ENCODE results near the gene UGT1A8.

UGT1A8 gene

DNA sequence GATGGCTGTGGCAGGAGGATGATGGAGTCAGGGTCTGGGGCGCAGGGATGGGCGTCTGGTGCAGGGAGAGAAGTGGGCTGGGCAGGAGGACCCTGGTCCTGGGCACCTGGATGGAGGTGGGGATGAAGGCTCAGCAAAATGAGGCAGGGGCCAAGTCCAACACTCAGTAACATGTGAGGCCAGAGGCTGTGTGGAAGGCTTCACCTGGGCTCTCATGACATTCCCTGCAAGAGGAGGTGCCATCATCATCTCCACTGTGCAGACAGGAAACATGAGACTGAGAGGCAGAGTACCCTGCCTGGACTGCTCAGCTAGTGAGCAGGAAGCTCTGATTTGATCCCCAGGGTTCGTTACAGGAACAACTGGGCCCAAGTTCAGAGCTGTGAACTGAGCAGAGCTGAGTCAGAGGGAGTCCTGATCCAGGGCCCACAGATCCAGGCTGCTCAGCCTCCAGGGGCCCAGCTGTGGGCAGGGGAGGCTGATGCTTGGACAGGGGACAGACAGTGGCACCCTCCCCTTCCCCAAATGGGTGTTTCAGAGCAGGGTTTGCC, 200.0 kb downstream of the UGT1A8 start:
- DNase-seq (ENCODE audit: low spot score) (no peak), FAIRE-seq (no peak)

DNA sequence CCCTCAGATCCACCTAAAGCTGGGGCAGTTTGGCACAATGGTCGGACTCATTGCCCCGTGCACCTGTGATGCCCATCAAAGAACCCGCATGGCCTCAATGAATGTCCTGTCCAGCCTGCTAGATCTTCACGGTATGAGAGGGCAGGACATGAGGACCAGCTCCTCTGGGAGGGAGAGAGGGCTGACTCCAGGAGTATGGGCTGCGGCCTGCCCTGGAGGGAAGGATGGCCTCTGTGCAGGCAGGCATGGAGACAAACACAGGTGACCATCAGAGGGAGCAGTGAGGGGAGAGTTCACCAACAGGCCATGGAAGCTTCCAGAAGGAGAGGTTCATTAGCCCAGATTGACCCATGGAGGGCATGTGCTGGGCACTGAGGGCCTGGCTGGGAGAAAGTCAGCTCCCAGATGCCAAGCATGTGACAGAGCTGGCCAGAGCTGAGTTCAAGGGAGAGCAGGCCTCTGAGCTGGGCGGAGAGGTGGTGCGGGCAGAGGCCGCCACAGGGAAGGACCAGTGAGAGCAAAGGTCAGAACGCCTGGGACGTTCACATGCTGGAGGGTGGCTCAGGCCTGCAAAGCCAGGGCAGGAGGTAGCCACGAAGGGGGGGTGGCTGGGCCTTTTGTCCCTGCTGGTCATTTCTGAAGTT, 200.7 kb downstream of the UGT1A8 start:
- no peak for DNase-seq (ENCODE audit: low spot score)

DNA sequence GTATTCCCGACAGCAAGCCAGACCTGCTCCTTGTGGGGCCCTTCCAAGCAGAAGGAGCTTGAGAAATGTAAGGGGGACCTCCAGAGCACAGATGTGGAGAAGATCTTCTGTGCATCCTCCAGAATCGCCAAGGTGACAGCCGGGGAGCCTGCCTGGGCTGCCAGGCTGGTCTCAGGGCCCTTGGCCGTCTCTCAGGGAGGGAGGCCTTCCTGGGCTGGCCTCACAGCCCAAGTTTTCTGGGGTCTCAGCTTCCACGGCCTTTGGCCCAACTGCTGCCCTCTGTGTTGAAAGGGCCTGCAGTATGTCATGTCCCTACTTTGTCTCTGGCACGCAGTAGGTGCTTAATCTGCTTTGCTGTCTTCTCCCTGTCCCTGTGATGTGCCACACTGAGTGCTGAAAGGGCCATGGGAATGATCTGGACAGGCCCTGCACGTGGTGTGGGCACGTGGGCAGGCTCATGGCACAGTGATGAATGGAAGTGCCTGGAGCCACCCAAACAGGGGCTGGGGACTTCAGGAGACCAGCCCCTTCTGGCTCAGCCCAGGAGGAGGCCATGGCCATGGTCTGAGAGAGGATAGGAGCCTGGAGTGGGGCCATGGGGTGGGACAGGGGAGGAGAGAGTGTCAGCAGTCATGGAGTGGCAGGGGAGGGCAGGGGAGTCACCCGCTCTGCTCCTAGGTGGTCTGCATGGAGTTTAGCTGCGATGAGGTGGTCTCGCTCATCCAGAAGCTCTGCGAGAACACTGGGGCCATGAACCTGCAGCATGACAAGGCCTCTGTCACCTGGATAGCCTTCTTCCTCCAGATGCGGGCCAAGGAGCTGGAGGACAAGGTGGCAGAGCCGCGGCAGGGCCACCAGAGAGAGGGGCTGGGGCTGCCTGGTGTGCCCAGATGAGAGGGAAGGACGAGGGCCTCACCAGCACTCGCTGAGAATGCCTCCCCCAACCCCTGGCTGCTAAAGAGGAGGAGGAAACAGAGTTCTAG, 201.5 kb downstream of the UGT1A8 start:
- DNase-seq (ENCODE audit: low spot score) (no peak), FAIRE-seq (no peak)

More for the DNA sequence above, 200.7 kb downstream of the UGT1A8 start:
- no peak for FAIRE-seq

DNA sequence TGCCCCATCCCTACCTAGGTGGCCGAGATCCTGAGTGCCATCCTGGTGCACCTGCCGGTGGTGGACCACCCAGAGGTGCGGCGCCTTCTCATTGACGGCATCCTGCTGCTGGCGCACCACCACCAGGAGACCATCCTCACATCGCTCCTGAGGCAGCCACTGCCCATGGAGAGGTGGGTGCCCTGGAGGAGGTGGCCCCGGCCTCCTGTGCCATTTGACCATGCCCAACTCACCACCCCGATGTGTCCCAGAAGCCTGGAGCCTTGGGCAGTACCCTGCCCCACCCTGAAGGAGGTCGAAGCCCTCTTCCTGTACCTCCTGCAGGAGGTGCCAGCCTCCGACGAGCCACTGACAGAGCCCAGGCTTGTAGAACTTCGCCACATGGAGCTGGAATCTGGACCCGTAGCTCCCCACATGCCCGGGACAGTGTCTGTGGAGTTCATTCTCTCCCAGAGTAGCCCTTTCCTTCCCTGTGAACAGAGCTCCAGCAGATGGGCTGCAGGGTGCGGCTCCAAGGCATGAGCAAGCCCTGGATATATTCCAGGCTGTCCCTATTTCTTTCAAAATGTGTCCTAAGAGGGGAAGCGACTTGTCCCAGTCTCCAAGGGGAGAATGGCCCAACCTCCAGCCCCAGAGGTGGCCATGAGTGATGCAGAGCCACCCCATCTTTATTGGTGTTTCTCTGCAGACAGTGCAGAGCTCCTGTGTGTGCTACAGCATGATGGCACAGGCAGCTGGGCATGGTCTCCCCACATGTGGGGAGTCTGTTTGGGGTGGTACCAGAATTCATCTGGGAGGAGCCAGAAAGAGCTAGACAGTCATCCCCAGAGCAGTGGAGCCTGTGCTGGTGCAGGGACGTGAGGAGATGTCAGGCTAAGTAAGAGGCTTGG, 202.7 kb downstream of the UGT1A8 start:
- FAIRE-seq = no peak
- DNase-seq (ENCODE audit: low spot score) = no peak

DNA sequence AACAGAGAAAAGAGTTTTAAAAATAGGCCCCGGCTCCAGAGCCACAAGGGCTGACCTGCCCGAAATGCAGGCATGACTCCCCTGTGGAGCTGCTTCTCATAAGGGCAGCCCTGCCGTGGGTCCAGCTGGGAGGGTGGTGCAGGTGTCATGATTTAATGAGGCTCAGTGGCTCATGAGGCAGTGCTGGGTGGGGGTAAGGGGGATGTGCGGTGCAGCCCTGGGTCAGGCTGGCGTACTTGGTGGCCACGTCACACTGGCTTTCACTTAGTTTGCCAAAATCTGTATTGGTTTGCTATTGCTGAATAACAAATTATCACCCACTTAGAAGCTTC, 203.3 kb downstream of the UGT1A8 start:
- FAIRE-seq = no peak
- DNase-seq (ENCODE audit: low spot score) = no peak

DNA sequence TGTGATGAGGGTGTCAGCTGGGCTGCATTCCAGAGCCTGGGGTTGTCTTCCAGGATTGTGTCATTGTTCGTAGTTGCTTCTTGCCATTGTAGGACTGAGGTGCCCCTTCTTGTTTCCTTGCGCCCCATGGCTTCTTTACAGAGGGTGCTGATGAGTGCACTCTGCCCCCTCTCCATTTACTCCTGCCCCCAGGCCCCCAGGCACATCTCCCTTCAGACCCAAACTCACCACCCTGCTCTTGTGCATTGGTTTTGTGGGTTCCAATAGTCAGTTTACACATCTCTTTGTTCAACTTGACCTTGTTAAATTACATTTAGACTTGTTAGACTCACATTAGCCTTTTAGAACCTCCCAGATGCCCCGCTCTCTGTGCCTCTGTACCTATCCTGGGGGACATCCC, 203.8 kb downstream of the UGT1A8 start:
- DNase-seq (ENCODE audit: low spot score) (no peak), FAIRE-seq (no peak)

DNA sequence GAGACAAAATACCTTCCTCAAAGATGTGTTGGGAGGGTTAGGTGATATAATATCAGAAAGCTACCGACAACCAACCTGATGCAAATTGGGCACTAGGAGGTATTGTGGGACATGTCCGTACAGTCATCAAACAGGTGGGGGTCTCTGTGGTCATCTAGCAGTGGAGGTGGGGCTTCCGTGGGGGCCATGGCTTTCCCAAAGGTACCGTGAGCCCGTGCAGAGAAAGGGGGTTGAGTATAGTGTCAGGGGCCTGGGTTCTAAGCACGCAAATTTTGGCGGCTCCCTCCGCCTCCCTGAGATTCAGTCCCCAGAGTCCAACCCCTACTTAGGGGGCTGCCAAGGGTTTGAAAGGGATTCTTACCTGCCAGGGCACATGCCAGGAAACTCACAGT, 204.3 kb downstream of the UGT1A8 start:
- DNase-seq (ENCODE audit: low spot score) = no peak
- FAIRE-seq = no peak

DNA sequence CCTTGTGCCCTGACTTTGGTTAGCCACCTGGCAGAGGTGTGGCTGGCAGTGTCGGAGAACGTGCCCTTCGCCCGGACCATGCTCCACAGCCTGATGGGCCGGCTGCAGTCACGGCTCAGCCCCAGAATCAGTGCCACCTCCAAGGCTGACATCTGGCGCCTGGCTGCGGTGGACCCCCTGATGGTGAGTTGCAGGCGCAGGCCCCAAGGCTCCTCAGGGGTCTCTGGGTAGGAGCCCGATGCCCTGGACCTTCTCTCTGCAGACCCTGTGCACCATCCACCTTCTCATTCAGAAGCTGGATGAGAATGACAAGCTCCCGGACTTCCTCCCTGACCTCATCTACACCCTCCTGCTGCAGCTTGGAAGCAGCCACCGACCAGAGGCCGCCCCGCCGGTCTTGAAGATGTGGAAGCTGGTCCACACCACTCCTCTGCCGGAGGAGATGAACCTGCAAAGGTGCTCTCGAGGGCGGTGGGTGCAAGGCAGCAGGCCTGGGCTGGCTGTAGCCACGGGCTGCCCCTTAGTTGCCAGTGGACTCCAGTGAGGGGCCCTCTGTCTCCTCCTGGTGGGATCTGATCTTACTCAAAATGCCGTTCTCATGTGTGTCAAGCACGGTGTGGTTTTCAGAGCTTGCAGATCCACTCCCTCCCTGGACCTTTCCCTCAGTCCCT, 204.8 kb downstream of the UGT1A8 start:
- DNase-seq (ENCODE audit: low spot score) (no peak), FAIRE-seq (no peak)
